HepG2 (cell line): Measurements from ENCODE around the gene LENG1. TPM values are rescaled to one million over a fixed set of nuclear protein-coding genes. Genes with fewer than 3 reads are reported as not detected.

ENCODE experiments used
- ATAC-seq: fragments of 200-7000 bp; cut with Tn5 transposase; 3 replicates; pipeline ENCODE4 v1.9.1; 2020; ENCODE audit warnings: mild to moderate bottlenecking, moderate library complexity
- BruUV-seq: library from RNA; stranded (reverse); fragments of 400-500 nt; replicated peaks from 2 replicates; lab custom pipeline; 2021; lab: Mats Ljungman, UMichigan
- CTCF ChIA-PET: fragments of 300-600 bp; formaldehyde crosslinking; extraction: SDS; loops from one replicate; lab custom pipeline; 2021; ENCODE audit warnings: low total read pairs, inconsistent platforms, low intra/inter-chr PET ratio; lab: Yijun Ruan, JAX
- POLR2A ChIA-PET: fragments of 350-600 bp; sonication (Branson Sonifier 250); formaldehyde crosslinking; loops from one replicate; lab custom pipeline; 2020; ENCODE audit warnings: antibody characterized with exemption, inconsistent platforms; lab: Yijun Ruan, JAX
- DNase-seq: peaks from one replicate; pipeline ENCODE4 v3.0.0-alpha.2; 2015; ENCODE audit warnings: low spot score
- FAIRE-seq: peaks from 3 replicates; lab custom pipeline; 2011; peaks lifted over from hg19 to GRCh38; lab: Jason Lieb, UNC
- H2AFZ ChIP-seq: one replicate; pipeline ENCODE4 v1.6.1; 2011; ENCODE audit warnings: low read length, inconsistent platforms
- H3K27ac ChIP-seq: fragments of 300-600 bp; 3 replicates; pipeline ENCODE4 v1.8.0; 2011; ENCODE audit warnings: mixed run types, mild to moderate bottlenecking, mixed read lengths, low read length, inconsistent platforms; ENCODE audit not compliant: insufficient read depth; ENCODE audit errors: extremely low read length
- H3K27me3 ChIP-seq, 2 experiments: fragments of 200-600 bp in 1 of 2; 2 replicates in 1 of 2; 3 replicates in 1 of 2; pipeline versions ENCODE4 v1.6.0 to v1.8.0; 2011; ENCODE audit warnings: low read length in 2 of 2, mild to moderate bottlenecking in 2 of 2, moderate library complexity in 2 of 2, inconsistent platforms in 1 of 2; ENCODE audit not compliant: insufficient read depth in 2 of 2, control insufficient read depth in 1 of 2
- H3K36me3 ChIP-seq, 2 experiments: fragments of 200-600 bp in 1 of 2; replicated peaks in 1 of 2; 2 replicates in 1 of 2; 3 replicates in 1 of 2; pipeline versions ENCODE4 v1.5.1 to v1.8.0; 2011; ENCODE audit warnings: low read length in 2 of 2, inconsistent platforms in 1 of 2; ENCODE audit not compliant: insufficient read depth in 2 of 2, control insufficient read depth in 1 of 2
- H3K4me1 ChIP-seq: 2 replicates; pipeline ENCODE4 v1.5.1; 2012; ENCODE audit warnings: low read length, inconsistent platforms; ENCODE audit not compliant: insufficient read depth
- H3K4me2 ChIP-seq: 2 replicates; pipeline ENCODE4 v1.6.0; 2011; ENCODE audit warnings: low read depth, low read length, inconsistent platforms
- H3K4me3 ChIP-seq, 3 experiments: fragments of 200-600 bp in 1 of 3; sonication (generic), shearing (Covaris generic) in 1 of 3; replicated peaks in 1 of 3; 2 replicates each; pipeline ENCODE4 v1.5.1; 2011 to 2016; ENCODE audit warnings: low read length in 3 of 3, inconsistent platforms in 2 of 3, low read depth in 2 of 3, mild to moderate bottlenecking in 2 of 3, control low read depth in 1 of 3, mixed read lengths in 1 of 3; ENCODE audit not compliant: insufficient read depth in 1 of 3
- H3K79me2 ChIP-seq: one replicate; pipeline ENCODE4 v1.6.1; 2011; ENCODE audit warnings: low read length, inconsistent platforms; ENCODE audit not compliant: insufficient read depth
- H3K9ac ChIP-seq: 2 replicates; pipeline ENCODE4 v1.6.0; 2011; ENCODE audit warnings: mild to moderate bottlenecking, low read depth, low read length, inconsistent platforms; ENCODE audit not compliant: insufficient read depth
- H3K9me3 ChIP-seq: 2 replicates; pipeline ENCODE4 v1.5.1; 2012; ENCODE audit warnings: mild to moderate bottlenecking, low read length
- H4K20me1 ChIP-seq: 2 replicates; pipeline ENCODE4 v1.6.0; 2011; ENCODE audit warnings: inconsistent platforms, mild to moderate bottlenecking, low read length, moderate library complexity; ENCODE audit not compliant: insufficient read depth
- AGO2 ChIP-seq: fragments of 200-400 bp; formaldehyde crosslinking; optimal IDR thresholded peaks from 2 replicates; pipeline ENCODE3; 2017; ENCODE audit warnings: mild to moderate bottlenecking, low read depth, low read length, moderate library complexity
- CBX2 ChIP-seq, 2 experiments: fragments of 200-600 bp in 1 of 2; sonication (generic); formaldehyde crosslinking in 1 of 2; IDR thresholded peaks; 2 replicates each; pipeline versions ENCODE4 v1.7.0 to v1.8.1; 2018 to 2022; ENCODE audit warnings: low read depth in 2 of 2, low read length in 1 of 2, mild to moderate bottlenecking in 1 of 2, missing genetic modification reagents in 1 of 2
- EHMT2 ChIP-seq: fragments of 200-600 bp; sonication (generic); IDR thresholded peaks from 2 replicates; pipeline ENCODE4 v1.7.0; 2017; ENCODE audit warnings: antibody characterized with exemption, low read depth, low read length, borderline replicate concordance
- HCFC1 ChIP-seq: fragments of 150-350 bp; IDR thresholded peaks from 2 replicates; pipeline ENCODE4 v1.6.1; 2014; ENCODE audit warnings: low read depth, low read length
- NCOA5 ChIP-seq: sonication (generic); formaldehyde crosslinking; IDR thresholded peaks from 2 replicates; pipeline ENCODE4 v1.4.0; 2020; ENCODE audit warnings: missing genetic modification reagents
- RBFOX2 ChIP-seq: fragments of 200-400 bp; formaldehyde crosslinking; IDR thresholded peaks from 2 replicates; pipeline ENCODE4 v1.6.1; 2017; ENCODE audit warnings: low read depth, mild to moderate bottlenecking, low read length
- ZNF143 ChIP-seq: sonication (generic); formaldehyde crosslinking; IDR thresholded peaks from 2 replicates; pipeline ENCODE4 v1.4.0; 2020; ENCODE audit warnings: missing genetic modification reagents
- ZSCAN22 ChIP-seq: sonication (generic); formaldehyde crosslinking; IDR thresholded peaks from 2 replicates; pipeline ENCODE4 v1.4.0; 2020; ENCODE audit warnings: mild to moderate bottlenecking, missing genetic modification reagents
- WGBS: methylation state at CpG from one replicate; pipeline ENCODE4 v1.1.6; 2017; ENCODE audit warnings: low lambda C conversion rate; 5-methylcytosine and 5-hydroxymethylcytosine counted together
- in situ Hi-C: cut with HindIII; loops from 2 replicates; pipeline ENCODE4 v1.10.0; 2017; ENCODE audit warnings: low pct_unique_long_range_greater_than_20kb; ENCODE audit not compliant: extremely low pct_ligation_motif_present
- intact Hi-C: fragments of 100-400 bp; cut with micrococcal nuclease; formaldehyde crosslinking; loops from one replicate; pipeline ENCODE4 v1.10.0; 2022; ENCODE audit not compliant: unreplicated experiment
- polyA plus RNA-seq, 8 experiments: library from polyadenylated mRNA; depleted of rRNA in 3 of 8; stranded (reverse) in 7 of 8; unstranded in 1 of 8; fragments of >200 nt; fragmentation: Illumina TruSeq in 4 of 8; extraction: Trizol in 4 of 8; gene quantifications; 2 replicates each; pipeline versions ENCODE4 v1.2.1 to v1.2.3, GENCODE V29; 2011 to 2016; ENCODE audit warnings: low read depth in 4 of 8, missing spikeins in 1 of 8, mixed read lengths in 1 of 8; ENCODE audit not compliant: insufficient read depth in 1 of 8
- total RNA-seq, 5 experiments: library from RNA; depleted of rRNA; stranded (reverse); fragments of >200 nt; fragmentation: Illumina TruSeq; extraction: Trizol; gene quantifications; 2 replicates each; pipeline ENCODE4 v1.2.3, GENCODE V29; 2016; ENCODE audit warnings: low read depth in 1 of 5
- TF ChIP-seq, protein P1 (sequence below): sonication (generic); formaldehyde crosslinking; IDR thresholded peaks from 2 replicates; pipeline ENCODE4 v1.4.0; 2020; ENCODE audit warnings: low read depth, missing genetic modification reagents
- TF ChIP-seq, protein P2 (sequence below): sonication (generic); formaldehyde crosslinking; IDR thresholded peaks from 2 replicates; pipeline ENCODE4 v1.4.0; 2020; ENCODE audit warnings: missing genetic modification reagents
- TF ChIP-seq, protein P3 (sequence below): sonication (generic); formaldehyde crosslinking; IDR thresholded peaks from 2 replicates; pipeline ENCODE4 v1.4.0; 2020; ENCODE audit warnings: missing genetic modification reagents, borderline replicate concordance

LENG1 gene
- total and polyA plus RNA-seq, 2 of the 13 experiments (the other 11 are each of a cell fraction or from before 2014, with no cell fraction given) = 1.8 to 3.8 TPM

DNA sequence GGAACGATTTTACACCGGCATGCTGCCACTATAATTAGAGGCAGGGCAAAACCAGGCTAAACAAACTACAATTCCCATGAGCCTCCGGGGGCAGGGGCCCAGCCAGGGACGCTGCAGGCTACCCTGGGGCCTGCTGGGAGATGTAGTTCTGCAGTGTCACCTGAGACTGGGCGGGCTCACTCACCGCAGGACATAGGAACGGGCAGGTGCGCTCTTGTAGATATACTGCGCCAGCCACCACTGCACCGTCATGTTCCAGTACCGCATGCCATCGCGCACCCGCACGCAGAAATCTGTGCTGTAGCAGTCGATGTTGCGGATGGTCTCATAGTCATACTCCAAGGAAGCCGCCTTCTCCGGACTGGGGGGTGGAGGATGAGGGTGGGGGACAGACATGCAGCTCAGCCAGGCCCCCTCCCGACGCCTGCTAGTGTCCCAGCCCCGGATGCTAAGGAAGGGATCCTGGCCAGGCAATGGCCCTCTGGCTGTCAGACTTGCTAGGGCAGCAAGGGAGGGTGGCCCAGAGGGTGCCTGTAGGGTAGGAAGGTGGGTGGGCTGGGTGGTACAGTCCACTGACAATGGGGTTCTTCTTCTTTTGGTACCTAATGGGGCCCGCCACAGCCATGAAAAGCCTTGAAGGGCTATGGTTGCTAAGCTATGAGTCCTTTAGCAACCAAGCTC, 19.2 kb upstream of the LENG1 start (continued):
- TF ChIP-seq HCFC1 = peak; percentile 85
- TF ChIP-seq AGO2 = peak; percentile 76
- TF ChIP-seq CBX2 (IDR thresholded peaks at IDR 0.05; ENCODE audit: low read depth, low read length) = no peak
- no peak for TF ChIP-seq CBX2 (CRISPR knock-in tag; IDR thresholded peaks at IDR 0.05; ENCODE audit: low read depth)
- TF ChIP-seq NCOA5 (CRISPR knock-in tag) = no peak
- TF ChIP-seq ZNF143 (CRISPR knock-in tag) = peak; percentile 97

DNA sequence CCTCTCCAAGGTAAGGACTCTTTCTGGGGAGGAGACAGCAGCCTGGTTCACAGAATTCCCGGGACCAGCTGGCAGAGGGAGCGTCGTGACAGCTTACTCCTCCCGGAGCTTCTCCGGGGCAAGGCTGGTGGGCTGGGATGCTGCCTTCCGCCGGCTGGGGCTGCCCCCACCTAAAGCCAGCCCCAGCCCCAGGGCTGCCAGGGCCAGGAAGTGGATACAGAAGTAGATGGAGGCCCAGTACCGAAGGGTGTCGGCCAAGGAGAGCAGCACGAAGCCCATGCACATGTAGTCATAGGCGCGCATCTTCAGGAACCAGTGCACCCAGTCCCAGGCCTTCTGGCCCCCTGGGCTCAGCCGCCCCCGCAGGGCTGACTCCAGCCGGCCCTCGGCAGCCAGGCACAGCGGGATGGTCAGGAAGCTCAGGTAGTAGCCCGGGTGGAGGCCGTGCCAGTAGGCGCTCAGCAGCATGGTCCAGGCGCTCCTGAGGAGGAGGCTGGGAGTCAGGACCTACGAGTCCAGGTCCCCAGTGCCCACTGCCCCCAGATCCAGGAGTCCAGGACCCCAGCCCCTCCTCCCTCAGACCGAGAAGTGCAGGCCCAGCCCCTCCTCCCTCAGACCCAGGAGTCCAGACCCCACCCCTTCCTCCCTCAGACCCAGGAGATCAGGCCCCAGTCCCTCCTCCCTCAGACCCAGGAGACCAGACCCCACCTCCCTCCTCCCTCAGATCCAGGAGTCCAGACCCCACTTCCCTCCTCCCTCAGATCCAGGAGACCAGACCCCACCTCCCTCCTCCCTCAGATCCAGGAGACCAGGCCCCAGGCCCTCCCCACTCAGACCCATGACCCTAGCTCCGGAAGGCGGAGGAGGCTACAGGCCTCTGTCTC, 14.7 kb upstream of the LENG1 start:
- intact Hi-C loops (no loop called here), in situ Hi-C loops (no loop called here)
- Histone ChIP-seq H3K36me3 (peaks cover 0 to 5% of the 10 kb centered on the region in 2 experiments; a peak in 3 of 5 replicates), H3K79me2 (no peaks in the 10 kb centered on the region), H3K4me2 (no peak overlapping the region), H3K4me3 (no peak overlapping the region), H3K9ac (no peak overlapping the region), H4K20me1 (no peaks in the 10 kb centered on the region), H3K4me1 (peaks cover 7% of the 10 kb centered on the region; the same call in 1 of the 2 replicates), H3K27me3 (no peaks in the 10 kb centered on the region), H3K27ac (no peak overlapping the region), H3K9me3 (no peaks in the 10 kb centered on the region), H2AFZ (no peak overlapping the region)
- no TSS peak for BruUV-seq
- FAIRE-seq = no peak
- 91% methylated on average over 4 of the region's 25 CpGs for WGBS
- POLR2A ChIA-PET = interaction anchor here (1.7 to 1.8 kb wide), 2 partner anchors 14 to 15 kb away, joined by 3 to 11 read pairs; partner anchors contain the start of gene MBOAT7
- peak; percentile 21 for ATAC-seq
- CTCF ChIA-PET = no interaction called here
- DNase-seq = no peak
- TF ChIP-seq, protein P1, sequence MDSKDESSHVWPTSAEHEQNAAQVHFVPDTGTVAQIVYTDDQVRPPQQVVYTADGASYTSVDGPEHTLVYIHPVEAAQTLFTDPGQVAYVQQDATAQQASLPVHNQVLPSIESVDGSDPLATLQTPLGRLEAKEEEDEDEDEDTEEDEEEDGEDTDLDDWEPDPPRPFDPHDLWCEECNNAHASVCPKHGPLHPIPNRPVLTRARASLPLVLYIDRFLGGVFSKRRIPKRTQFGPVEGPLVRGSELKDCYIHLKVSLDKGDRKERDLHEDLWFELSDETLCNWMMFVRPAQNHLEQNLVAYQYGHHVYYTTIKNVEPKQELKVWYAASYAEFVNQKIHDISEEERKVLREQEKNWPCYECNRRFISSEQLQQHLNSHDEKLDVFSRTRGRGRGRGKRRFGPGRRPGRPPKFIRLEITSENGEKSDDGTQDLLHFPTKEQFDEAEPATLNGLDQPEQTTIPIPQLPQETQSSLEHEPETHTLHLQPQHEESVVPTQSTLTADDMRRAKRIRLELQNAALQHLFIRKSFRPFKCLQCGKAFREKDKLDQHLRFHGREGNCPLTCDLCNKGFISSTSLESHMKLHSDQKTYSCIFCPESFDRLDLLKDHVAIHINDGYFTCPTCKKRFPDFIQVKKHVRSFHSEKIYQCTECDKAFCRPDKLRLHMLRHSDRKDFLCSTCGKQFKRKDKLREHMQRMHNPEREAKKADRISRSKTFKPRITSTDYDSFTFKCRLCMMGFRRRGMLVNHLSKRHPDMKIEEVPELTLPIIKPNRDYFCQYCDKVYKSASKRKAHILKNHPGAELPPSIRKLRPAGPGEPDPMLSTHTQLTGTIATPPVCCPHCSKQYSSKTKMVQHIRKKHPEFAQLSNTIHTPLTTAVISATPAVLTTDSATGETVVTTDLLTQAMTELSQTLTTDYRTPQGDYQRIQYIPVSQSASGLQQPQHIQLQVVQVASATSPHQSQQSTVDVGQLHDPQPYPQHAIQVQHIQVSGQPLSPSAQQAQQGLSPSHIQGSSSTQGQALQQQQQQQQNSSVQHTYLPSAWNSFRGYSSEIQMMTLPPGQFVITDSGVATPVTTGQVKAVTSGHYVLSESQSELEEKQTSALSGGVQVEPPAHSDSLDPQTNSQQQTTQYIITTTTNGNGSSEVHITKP = no peak
- TF ChIP-seq, protein P2, sequence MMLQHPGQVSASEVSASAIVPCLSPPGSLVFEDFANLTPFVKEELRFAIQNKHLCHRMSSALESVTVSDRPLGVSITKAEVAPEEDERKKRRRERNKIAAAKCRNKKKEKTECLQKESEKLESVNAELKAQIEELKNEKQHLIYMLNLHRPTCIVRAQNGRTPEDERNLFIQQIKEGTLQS (CRISPR knock-in tag) = no peak
- no peak for TF ChIP-seq EHMT2
- peak; percentile 88 for TF ChIP-seq ZSCAN22 (CRISPR knock-in tag)
- peak; percentile 74 for TF ChIP-seq AGO2
- TF ChIP-seq RBFOX2 = 0 out of 2 replicates have a peak, but pooled peaks have one; percentile 21
- TF ChIP-seq, protein P3, sequence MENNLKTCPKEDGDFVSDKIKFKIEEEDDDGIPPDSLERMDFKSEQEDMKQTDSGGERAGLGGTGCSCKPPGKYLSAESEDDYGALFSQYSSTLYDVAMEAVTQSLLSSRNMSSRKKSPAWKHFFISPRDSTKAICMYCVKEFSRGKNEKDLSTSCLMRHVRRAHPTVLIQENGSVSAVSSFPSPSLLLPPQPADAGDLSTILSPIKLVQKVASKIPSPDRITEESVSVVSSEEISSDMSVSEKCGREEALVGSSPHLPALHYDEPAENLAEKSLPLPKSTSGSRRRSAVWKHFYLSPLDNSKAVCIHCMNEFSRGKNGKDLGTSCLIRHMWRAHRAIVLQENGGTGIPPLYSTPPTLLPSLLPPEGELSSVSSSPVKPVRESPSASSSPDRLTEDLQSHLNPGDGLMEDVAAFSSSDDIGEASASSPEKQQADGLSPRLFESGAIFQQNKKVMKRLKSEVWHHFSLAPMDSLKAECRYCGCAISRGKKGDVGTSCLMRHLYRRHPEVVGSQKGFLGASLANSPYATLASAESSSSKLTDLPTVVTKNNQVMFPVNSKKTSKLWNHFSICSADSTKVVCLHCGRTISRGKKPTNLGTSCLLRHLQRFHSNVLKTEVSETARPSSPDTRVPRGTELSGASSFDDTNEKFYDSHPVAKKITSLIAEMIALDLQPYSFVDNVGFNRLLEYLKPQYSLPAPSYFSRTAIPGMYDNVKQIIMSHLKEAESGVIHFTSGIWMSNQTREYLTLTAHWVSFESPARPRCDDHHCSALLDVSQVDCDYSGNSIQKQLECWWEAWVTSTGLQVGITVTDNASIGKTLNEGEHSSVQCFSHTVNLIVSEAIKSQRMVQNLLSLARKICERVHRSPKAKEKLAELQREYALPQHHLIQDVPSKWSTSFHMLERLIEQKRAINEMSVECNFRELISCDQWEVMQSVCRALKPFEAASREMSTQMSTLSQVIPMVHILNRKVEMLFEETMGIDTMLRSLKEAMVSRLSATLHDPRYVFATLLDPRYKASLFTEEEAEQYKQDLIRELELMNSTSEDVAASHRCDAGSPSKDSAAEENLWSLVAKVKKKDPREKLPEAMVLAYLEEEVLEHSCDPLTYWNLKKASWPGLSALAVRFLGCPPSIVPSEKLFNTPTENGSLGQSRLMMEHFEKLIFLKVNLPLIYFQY (CRISPR knock-in tag) = no peak
